Erythroblast (primary cell): Measurements from ENCODE around the gene APLP2.

Experiments
- GATA1 ChIP-seq: IDR thresholded peaks from 2 replicates; pipeline ENCODE4 v1.6.1; 2011; ENCODE audit warnings: low read depth, mild to moderate bottlenecking, control low read depth, low read length, moderate library complexity
- POLR2A ChIP-seq: IDR thresholded peaks from 2 replicates; pipeline ENCODE4 v1.6.1; 2011; ENCODE audit warnings: mild to moderate bottlenecking, low read length

DNA sequence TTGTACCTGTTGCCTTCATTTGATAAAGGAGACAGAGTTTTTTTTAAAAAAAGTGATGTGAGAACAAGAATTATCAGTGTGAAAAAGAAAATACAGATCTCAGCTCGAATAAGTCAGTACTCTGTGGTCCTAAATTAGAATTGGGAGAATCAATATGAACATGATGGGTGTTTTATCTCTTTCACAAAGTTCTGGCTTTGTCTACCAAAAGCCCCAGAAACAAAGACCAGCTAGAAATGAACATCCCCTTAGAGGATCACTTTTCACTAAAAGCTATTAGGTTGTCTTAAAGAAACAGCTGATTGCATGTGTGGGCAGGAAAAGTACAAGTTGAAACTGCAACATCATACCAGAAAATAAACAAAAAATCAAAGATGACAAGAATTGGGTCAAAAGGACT, 81.5 kb downstream of the APLP2 start:
- TF ChIP-seq POLR2A (no peak), GATA1 (no peak)
